ENCODE measurements around the gene MNT. TPM values are rescaled to one million over a fixed set of nuclear protein-coding genes. Genes with fewer than 3 reads are reported as not detected.

MNT gene
- total and polyA plus RNA-seq, 9 of the 15 experiments (the other 6 are each of a cell fraction or from before 2014, with no cell fraction given) = 0.18 to 23.8 (median 5.3) TPM

GRCh38 chr17:2347805-2348685, 52.8 kb downstream of the MNT start (continued):
- TF ChIP-seq AFF1 (IDR thresholded peaks at IDR 0.05; ENCODE audit: low read depth in 1 of 2, partially characterized antibody in 2 of 2) (no peak), RAD51 (IDR thresholded peaks at IDR 0.05; ENCODE audit: borderline replicate concordance, low read depth) (no peak), USF1 (CRISPR knock-in tag; IDR thresholded peaks at IDR 0.05) (no peak), ZBTB49 (CRISPR knock-in tag; IDR thresholded peaks at IDR 0.05; ENCODE audit: borderline replicate concordance) (no peak), ZNF398 (CRISPR knock-in tag; IDR thresholded peaks at IDR 0.05) (no peak), ZNF324 (CRISPR knock-in tag; IDR thresholded peaks at IDR 0.05) (no peak)

Measured in K562 (cell line).